Measurements from ENCODE around the gene GLIPR1.

Gene GLIPR1

DNA sequence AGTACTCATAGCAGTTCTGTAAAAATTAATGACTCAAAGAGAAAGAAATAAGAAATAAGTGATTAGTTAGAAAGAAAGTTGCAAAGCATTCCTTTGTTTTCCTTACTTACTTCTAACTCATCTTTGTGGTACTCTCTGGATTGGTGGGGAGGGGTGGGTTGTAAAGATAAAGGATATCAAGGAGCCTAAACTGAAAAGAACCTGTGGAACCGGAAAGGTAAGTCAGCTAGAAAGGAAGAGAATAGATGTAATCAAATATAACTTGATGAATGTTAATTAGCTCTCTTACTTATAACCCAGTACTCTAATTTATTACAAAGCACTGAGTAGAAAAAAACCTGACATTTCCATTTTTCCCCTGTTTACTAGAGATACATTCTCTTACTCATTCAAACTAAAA, 68.3 kb downstream of the GLIPR1 start:
- ATAC-seq (ENCODE audit: low read depth) = no peak
- Mint-ChIP-seq H3K36me3 (no peaks in the 10 kb centered on the region), H3K27me3 (peaks cover 6% of the 10 kb centered on the region), H3K4me1 (no peaks in the 10 kb centered on the region), H3K27ac (no peak overlapping the region), H3K9me3 (no peaks in the 10 kb centered on the region), H3K4me3 (no peak overlapping the region)
- DNase-seq (ENCODE audit: low spot score in 2 of 2) = no peak

DNA sequence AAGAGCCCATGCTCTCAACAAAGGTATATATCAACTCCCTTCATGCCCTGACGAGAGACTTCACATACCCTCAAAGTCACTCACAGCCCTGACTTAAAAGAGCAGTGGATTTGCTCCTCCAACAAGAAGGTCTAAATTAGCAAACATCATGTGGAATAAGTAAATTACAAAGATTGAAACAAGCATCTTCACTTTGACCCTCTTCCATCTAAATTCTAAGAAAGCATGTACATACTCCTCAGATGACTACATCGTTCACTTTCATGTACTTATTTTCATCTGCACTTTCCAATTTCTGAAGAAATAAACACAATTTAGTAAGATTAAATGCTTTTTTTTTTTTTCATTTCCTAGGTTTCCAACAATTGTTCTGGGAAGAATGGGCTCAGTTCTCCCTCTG, 69.4 kb downstream of the GLIPR1 start:
- no peak overlapping the region for H3K27ac Mint-ChIP-seq
- no peaks in the 10 kb centered on the region for H3K36me3 Mint-ChIP-seq
- DNase-seq (ENCODE audit: low spot score in 2 of 2) (no peak), ATAC-seq (ENCODE audit: low read depth) (no peak)
- no peak overlapping the region for H3K4me3 Mint-ChIP-seq
- no peaks in the 10 kb centered on the region for H3K4me1 Mint-ChIP-seq
- H3K27me3 Mint-ChIP-seq = peaks cover 3% of the 10 kb centered on the region
- H3K9me3 Mint-ChIP-seq = no peaks in the 10 kb centered on the region

DNA sequence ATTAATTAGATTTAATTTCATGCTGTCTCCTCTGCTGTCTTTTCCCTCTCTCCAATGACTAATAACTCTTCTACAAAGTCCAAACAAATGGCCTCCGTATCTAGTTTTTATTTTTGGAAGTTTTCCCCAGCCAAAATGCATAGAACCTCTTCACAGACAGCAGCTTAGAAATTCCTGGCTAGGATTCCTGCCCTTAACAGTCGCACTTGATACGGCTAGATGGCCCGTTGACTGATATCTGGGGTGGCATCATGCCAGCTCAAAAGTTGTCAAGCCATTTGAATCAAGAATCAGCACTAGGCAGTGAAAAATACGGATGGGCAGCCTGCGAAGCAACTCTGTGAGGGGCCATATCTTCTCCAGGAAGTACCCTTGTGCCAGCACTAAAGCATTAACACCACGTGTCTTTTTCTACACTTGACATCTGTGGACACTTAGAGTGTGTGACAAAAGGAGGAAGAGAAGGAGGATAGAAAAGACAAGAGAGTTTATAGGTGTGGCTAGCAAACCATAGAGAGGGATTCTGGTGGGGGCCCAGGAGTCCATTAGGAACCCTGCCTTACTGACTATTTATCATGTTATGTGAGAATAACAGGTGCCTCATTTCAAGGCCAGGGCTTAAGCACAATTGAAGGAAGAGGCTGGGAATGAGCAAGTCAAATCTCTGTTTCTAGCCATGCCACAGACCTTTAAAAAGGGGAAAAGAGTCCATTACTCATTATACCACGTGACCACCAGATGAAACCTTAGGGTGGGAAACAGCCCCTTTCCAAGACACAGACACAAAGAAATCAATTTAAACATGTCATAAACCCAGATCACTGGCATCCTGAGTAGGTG, 70.1 kb downstream of the GLIPR1 start:
- no peaks in the 10 kb centered on the region for H3K4me1 Mint-ChIP-seq
- DNase-seq (ENCODE audit: low spot score in 2 of 2) (no peak), ATAC-seq (ENCODE audit: low read depth) (no peak)
- no peak overlapping the region for H3K4me3 Mint-ChIP-seq
- no peaks in the 10 kb centered on the region for H3K9me3 Mint-ChIP-seq
- no peaks in the 10 kb centered on the region for H3K36me3 Mint-ChIP-seq
- no peak overlapping the region for H3K27ac Mint-ChIP-seq
- H3K27me3 Mint-ChIP-seq = peaks cover 3% of the 10 kb centered on the region

DNA sequence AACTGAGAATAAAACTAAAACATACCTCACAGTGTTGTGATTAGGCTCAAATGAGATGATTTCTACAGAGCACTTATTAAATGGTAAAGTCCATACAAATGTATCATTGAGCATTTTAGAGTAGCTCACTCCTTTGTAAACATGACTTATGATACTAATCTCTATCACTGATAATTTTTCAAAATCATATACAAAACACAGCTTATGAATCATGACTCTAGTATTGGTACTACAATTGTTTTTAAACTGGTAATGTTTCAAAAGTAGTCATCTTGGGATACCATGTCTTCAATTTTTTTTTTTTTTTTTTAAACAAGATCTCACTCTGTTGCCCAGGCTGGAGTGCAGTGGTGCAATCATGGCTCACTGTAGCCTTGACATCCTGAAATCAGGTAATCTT, 70.9 kb downstream of the GLIPR1 start:
- H3K4me3 Mint-ChIP-seq = no peak overlapping the region
- H3K27ac Mint-ChIP-seq = no peak overlapping the region
- H3K27me3 Mint-ChIP-seq = peaks cover 4% of the 10 kb centered on the region
- no peaks in the 10 kb centered on the region for H3K36me3 Mint-ChIP-seq
- no peak for ATAC-seq (ENCODE audit: low read depth)
- no peak for DNase-seq (ENCODE audit: low spot score in 2 of 2)
- H3K4me1 Mint-ChIP-seq = no peaks in the 10 kb centered on the region
- no peaks in the 10 kb centered on the region for H3K9me3 Mint-ChIP-seq

DNA sequence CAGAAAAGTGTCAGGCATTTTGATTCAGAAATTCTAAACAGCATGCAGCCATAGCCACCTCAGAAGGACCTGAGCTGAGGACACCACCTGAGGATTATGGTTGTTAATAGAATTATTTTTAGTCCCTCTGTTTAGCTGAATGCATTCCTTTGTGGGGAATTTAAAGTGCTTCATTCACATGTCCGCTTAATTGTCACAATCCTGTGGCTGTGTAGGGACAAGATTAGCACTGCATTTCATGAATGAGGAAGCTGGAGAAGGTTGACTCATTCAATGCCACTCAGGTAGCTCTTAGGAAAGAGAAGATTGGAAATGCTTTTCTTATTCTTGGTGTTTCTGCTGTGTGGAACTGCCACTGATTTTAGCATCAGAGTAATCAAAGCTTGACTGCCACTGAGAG, 72.8 kb downstream of the GLIPR1 start:
- no peaks in the 10 kb centered on the region for H3K4me1 Mint-ChIP-seq
- H3K27me3 Mint-ChIP-seq = peaks cover 2% of the 10 kb centered on the region
- no peaks in the 10 kb centered on the region for H3K9me3 Mint-ChIP-seq
- ATAC-seq (ENCODE audit: low read depth) (no peak), DNase-seq (ENCODE audit: low spot score in 2 of 2) (no peak)
- no peak overlapping the region for H3K4me3 Mint-ChIP-seq
- no peak overlapping the region for H3K27ac Mint-ChIP-seq
- H3K36me3 Mint-ChIP-seq = no peaks in the 10 kb centered on the region

All from memory B cell (primary cell).